NCI-H460 (cell line): ENCODE measurements around the gene MYH3. TPM values are rescaled to one million over a fixed set of nuclear protein-coding genes. Genes with fewer than 3 reads are reported as not detected.
A peak's percentile ranks its signal among the peaks of the same experiment; 100 is the strongest.

Experiments used
- DNase-seq: peaks from one replicate; pipeline ENCODE4 v3.0.0-alpha.2; 2016; ENCODE audit warnings: low read depth; ENCODE audit errors: extremely low read depth
- total RNA-seq: library from RNA; depleted of rRNA; stranded (reverse); fragments of >200 nt; shearing (Covaris generic); gene quantifications from 2 replicates; pipeline ENCODE4 v1.2.3, GENCODE V29; 2014; rRNA removed

The MYH3 gene
- total RNA-seq, 1 experiment from 2014 or later: 0.40 TPM

DNA sequence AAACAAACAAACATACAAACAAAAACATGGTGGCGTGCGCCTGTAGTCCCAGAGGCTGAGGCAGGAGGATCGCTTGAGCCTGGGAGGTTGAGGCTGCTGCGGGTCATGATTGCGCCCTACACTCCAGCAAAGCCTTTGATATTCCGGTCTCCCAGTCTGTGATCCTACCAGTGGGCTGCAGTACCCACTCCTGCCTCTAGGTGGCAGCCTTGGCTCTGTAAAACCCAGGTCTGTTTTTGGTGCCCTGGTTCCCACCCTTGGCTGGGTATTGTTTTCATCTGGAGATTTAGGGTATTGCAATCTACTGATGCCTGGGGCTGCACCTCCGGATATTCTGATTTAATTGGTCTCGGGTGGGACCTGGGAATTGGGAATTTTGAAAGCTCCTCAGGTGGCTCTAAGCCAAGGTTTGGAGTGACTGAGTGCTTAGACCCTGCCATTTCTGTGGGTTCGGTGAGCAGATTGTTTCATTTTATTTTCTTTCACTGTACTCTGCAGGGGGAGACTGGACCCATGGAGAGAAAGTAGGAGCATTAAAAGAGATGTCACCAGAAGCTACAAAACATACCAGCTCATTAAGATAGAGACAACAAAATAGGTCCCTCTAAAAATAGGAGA is 40.5 kb downstream of the MYH3 start:
- DNase-seq: peak; percentile 71

DNA sequence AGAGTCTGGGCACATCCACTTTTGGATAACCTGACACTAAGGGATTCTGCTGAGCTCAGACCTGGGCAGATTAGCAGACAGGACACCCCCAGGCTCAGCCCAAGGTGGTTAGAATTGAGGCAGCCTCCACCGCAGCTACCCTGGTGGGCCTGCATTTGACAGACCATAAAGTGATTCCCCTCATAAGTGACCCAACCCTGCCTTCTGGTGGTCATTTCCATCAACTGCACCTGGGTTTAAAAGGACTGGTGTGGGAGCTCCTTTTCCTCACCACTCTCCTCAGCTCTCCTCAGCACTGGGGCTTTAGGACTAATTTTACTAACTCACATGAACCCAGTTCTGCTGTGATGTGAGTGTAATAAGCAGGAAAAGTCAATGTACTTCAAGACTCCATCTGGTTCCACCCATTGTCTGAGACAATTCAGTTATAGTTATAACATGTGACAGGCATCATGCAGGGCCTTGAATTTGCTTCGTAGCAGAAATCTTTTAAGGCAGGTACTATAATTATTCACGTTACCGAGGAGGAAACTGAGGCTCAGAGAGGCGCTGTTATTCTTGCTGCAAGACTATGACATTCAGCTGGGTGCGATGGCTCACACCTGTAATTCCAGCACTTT is 42.5 kb downstream of the MYH3 start:
- DNase-seq: peak; percentile 65

DNA sequence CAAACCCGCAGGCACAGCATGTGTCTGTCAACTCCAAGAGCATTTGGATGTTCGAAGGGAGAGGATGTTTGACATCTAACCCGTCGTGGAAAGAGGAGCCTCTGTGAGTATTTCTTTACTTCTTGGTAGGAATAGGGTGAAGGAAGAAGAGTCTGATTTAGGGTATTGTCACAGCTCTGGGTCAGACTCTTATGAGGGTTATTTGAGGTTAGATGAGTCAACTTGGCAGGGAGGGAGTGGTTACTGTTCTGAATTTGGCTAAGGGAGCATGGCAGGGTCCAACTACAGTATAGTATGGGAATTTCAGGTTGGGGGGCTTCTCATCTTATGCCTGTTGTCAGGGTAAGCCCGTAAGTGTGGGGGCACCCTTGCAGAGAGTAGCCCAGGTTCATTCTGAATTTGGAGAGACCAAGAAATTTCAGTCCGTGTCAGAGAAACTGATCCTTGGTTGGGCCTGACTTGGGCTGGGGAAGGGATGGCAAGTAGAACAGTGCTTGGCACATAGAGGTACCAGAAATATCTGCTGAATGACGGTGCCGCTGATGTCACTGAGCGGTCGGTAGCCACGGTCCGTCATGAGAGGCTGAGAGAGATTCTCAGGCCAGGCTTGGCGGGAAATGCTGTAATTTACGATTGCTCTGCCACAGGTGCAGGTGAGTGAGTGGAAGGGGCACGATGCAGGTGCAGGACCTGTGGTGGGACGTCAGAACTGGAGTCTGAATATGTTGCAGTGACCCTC is 43.2 kb downstream of the MYH3 start:
- no peak for DNase-seq

DNA sequence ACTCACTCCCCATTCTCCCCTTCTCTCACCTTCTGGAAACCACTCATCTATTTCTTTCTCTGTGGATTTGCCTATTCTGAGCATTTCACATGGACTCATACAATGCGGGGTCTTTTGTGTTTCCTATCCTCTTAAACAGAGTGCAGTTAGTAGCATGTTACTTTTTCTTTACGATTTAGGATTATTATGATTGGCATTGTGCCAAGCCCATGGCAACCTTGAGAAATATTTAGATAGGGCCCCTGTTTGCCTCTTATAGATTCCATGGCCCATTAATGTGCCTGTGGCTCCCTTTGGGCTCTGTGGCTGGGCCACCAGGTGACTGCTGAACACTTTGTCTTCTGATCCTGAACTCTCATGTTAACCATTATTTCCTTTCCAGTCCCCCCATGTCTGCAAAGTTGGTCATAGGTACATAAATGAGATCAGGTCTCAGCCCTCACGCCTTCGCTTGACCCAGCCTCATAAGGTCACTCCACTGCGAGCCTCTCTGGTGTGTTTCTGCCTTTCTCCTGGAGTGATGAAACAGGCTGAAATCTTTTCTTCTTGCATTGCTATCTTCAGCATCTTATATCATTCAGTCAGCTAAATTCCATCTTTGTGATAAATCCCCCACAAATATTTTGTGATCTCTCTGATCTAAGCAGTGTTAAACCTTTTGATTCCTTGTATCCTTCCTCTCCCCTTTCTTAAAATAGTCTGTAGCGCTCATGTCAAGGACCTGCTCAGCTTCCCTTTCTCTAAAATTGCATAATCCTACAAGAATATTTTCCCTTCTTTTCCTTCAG is 44.0 kb downstream of the MYH3 start:
- DNase-seq: peak; percentile 24

DNA sequence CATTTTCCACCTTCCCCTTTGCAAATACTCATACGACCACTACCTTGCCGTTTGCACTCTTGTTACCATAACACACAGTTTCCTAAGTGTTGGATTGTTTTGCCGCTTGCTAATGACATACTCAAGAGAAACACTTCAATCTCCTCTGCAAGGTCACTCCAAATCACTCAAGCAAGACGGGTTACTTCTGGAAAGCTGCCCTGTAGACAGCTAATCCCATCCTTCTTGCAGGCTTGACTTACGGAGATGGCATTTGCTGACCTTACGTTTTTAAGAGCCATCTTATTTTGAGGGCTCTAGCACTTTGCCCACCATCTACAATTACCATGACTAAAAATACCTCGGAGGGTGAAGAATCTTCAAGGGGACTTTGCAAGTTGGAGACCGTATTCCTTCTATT is 46.2 kb downstream of the MYH3 start:
- no peak for DNase-seq

DNA sequence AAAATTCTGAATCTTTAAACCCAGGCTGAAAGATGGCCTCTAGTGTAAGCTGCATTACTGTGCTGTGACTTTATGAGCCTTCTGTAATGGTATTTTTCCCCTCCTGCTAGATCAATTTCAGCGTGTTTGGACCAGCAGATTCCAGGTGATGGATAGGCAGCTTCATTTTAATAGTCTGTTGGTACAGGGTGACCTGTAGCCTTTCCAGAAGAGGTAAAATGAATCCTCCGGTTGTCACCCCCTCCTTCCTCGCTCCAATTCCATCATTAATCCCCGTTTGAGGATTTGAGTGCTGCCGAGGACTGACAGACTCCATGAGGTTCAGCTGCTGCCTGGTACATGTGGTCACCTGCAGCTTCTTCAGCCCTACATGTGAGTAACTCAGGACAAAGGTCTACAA is 48.9 kb downstream of the MYH3 start:
- DNase-seq: no peak

DNA sequence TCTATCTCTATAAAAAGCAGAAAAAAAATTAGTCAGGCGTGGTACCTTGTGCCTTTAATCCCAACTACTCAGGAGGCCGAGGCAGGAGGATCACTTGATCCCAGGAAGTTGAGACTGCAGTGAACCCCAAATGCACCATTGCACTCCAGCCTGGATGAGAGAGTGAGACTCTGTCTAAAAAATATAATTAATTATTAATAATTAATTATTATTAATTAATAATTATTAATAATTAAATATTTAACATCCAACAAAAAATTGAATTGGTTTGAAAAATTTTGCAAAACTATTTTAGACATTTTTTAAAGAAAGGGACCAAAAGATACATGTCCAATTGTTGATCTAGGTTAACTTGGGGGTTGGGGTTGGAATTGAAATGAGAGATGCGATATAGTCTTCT is 51.0 kb downstream of the MYH3 start:
- no peak for DNase-seq

DNA sequence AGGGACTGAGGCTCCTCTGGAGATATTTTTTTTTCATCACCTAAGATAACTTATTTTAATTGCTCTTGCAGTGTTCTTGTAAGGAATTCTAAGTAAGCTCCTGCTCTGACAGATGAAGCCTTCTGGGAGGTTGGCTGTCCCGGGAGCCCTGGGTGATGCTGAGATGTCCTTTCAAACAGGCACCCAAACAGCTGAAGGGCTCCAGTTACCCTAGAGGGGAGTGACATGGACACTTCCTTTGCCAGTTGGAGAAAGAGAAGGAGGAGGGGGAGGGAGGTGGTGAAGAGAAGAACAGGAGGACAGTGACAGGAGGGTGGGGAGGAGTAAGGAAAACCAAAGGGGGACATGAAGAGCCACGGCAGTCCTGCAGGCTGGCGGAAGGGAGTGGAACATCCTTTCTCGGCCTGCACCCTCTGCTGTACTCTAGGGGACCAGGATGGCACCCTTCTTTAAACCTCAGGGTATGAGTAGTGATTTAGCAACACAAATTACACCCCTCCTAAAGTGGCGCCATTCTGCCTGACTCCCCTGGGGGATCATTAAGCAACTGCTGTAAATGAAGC is 51.8 kb downstream of the MYH3 start:
- DNase-seq: no peak

DNA sequence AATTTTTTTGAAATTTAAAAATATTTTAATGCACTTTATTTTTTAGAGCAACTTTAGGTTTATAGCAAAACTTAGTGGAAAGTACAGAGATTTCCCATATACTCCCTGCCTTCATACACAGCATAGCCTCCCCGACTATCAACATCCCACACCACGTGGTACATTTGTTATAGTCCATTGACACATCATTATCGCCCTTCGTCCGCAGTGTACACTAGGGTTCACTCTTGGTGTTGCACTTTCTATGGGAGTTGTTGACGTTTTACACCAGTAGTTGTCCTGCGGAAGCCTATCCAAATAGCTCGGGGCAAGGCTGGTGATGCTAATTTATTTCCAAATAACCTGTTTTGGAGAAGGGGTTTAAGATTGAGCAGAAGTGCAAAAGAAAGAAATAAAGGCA is 52.6 kb downstream of the MYH3 start:
- no peak for DNase-seq

DNA sequence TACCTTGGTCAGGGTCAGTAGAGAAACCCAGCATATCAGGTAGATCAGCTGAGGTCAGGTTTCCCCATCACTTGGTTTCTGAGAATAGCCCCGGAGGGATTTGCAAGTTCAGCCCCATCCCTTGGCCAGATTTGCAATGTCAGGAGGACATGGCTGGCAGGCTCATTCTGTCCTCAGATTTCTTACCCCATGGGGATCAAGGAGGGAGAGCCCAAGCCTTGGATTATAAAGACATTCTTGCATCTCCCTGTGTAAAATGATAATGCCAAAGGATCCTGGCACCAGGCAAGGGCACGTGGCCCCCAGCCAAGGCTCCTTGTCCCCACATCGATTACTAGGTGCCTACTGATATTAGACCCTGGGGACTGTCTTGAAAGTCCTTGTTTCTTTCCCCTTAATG is 53.2 kb downstream of the MYH3 start:
- no peak for DNase-seq

DNA sequence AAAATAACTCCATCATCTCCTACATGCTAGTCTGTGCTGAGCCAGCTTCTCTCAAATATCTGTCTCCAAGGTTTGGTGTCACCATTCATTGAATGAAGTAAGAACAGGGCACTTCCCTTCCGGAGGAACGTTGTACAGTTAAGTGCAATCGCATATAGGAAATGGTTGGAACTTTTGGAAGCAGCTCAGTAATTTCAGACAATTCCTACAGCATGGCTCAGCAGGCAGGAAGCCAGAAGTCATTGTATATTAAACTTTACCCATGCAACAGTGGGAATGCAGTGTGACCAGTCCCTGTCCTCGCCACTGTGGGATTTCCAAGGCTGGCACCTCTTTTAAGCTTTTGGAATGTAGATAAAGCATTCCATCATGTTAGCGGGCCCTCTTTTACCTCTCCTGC is 56.5 kb downstream of the MYH3 start:
- no peak for DNase-seq

DNA sequence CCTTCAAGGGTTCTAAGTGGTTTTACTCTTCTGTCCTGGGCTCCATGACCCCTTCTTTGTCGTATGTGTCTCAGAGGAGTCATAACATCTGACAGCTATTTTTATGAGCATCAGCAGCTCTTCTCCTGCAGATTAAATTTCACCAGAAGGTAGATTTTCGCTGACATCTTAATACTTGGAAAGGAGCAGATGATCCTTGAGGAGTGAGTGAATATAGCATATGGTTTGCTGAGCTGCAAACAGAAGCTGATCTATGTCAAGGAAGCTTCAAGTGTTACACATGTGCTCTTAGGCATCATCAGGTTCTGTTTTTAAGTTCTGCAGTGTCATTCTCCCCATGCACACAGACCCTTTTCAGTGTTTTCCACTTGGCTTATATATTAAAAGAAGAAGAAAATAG is 58.5 kb downstream of the MYH3 start:
- no peak for DNase-seq

DNA sequence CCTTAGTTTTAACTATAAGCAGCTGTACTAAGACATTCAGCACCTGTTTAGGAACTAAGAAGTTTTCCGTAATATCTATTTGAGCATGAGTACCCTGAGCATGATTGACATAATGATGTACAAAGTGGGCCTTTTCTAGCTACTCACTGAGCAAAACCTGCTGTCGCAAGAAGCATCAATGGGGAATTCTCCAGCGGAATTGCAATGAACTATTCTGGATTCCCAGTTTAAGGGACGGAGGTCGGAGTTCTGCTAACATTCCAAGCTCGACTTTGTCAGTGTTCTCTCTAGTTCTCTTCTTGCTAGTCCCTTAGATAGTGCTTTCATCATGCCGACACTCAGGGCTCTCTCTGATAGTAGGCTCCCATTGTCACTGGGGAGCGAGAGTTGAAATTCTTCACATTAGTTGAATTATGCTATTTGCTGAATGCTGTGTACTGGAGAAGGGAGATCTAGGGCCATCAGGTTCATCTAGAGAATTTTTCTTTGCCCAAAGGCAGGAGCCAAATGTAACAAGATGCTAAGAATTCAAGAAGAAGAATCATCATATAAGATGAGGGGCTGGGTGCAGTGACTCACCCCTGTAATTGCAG is 67.5 kb downstream of the MYH3 start:
- DNase-seq: no peak

DNA sequence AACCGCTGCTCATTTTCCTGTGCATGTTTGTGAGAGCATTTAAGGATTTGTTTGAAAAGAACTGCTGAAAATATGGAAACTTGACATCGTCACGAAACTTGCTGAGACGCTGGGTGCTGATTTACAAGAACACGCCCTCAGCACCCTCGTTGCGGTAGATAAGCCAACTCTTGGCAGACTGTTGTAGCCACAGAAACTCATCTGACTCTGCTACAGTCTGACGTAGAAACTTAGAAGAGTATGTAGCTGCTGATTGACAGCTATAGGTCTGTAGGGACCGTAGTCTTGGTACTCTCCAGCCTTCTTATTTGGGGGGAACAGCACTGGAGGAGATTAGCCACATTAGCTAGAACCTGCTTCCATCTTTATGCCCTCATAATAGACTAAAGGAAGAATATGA is 71.6 kb downstream of the MYH3 start:
- no peak for DNase-seq

DNA sequence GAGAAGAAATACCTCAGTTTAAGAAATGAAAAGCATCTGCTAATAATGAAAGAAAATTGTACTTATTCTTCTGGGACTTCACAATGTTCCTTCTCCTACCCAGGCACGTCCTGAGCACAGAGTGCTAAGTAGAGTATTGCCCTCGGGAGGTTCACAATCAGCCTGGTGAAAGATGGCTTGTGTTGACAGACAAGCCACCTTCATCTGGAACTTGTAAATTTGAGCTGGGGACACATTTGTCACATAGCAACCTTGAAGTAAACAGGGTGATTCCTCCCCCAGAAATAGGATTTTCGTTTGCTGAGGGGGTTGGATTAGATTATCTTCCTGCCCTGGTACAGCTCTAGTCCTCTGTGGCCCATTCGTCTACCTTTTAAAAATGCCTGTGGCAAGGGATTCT is 73.3 kb downstream of the MYH3 start:
- DNase-seq: no peak

DNA sequence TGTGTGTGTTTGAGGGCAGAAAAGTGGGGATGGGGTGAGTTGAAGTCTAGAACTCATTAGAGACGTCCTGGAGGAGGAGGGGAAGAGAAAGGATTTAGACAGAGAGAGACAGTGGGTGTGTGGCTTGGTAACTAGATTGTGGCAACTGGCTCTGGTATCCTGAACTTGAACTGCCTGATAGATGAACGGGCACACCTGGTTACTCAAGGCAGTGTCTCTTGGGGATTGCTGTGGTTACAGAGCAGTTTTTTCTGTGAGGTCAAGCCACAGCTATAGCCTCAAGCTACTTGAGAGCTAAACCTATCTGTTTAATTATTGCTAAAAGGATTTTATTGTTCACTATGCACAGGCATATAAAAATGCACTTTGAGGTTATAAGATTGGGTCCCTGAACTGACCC is 77.8 kb downstream of the MYH3 start:
- DNase-seq: no peak

Other genes starting within 250 kb of the MYH3 start
- gene MYH8, start 235.4 kb downstream of the MYH3 start, total RNA-seq: not detected in 2 replicates
- gene MYH4, start 187.8 kb downstream of the MYH3 start, total RNA-seq: not detected in 2 replicates
- gene MYH1, start 138.8 kb downstream of the MYH3 start, total RNA-seq: not detected in 2 replicates
- gene MYH2, start 107.7 kb downstream of the MYH3 start, total RNA-seq: not detected in 2 replicates
- gene SCO1, start 40.2 kb upstream of the MYH3 start, total RNA-seq: 51.1 and 62.8 TPM in 2 replicates
- gene ADPRM, start 40.3 kb upstream of the MYH3 start, total RNA-seq: 30.5 and 32.8 TPM in 2 replicates
- 0.05 TPM in 1 of 2 replicates, not detected in the other for gene TMEM220, start 72.7 kb upstream of the MYH3 start, total RNA-seq
- gene TMEM238L, start 146.8 kb upstream of the MYH3 start, total RNA-seq: not detected in 2 replicates
- not detected in 2 replicates for gene PIRT, start 180.8 kb upstream of the MYH3 start, total RNA-seq